Right lung (tissue), 10 donors: Measurements from ENCODE around the gene ABCC12. TPM values are rescaled to one million over a fixed set of nuclear protein-coding genes. Genes with fewer than 3 reads are reported as not detected.
"Not testable (repeated sequence)": the region's sequence is repeated elsewhere in the genome, so short reads cannot be mapped to it uniquely, and the experiment has no call there.

Experiments used
- DNase-seq, 2 donors: peaks; one replicate each; pipeline ENCODE4 v3.0.0-alpha.2; 2013
- long read RNA-seq, 8 donors: transcript quantifications; one replicate each; lab custom pipeline, GENCODE V29; 2026
- polyA plus RNA-seq, 5 donors: library from polyadenylated mRNA; unstranded; fragments of 120-200 nt; gene quantifications; one replicate each; pipeline versions ENCODE4 v1.2.1 to v1.2.3, GENCODE V29; 2013; ENCODE audit warnings: inconsistent platforms in 1 of 5, low replicate concordance in 1 of 5; ENCODE audit not compliant: insufficient read length in 5 of 5, insufficient read depth in 1 of 5

Gene ABCC12
- polyA plus RNA-seq, result under 1 TPM; 0.13 to 0.22 (median 0.18) TPM
- long read RNA-seq, donor 1, result 0 reads
- long read RNA-seq, donor 2, result 0 reads
- long read RNA-seq, donor 3, result 0 reads
- long read RNA-seq, donor 4, result 0 reads
- long read RNA-seq, donor 5, result 0 reads
- long read RNA-seq, donor 6, result 0 reads
- long read RNA-seq, donor 7, result 0 reads
- long read RNA-seq, donor 8, result 0 reads

DNA sequence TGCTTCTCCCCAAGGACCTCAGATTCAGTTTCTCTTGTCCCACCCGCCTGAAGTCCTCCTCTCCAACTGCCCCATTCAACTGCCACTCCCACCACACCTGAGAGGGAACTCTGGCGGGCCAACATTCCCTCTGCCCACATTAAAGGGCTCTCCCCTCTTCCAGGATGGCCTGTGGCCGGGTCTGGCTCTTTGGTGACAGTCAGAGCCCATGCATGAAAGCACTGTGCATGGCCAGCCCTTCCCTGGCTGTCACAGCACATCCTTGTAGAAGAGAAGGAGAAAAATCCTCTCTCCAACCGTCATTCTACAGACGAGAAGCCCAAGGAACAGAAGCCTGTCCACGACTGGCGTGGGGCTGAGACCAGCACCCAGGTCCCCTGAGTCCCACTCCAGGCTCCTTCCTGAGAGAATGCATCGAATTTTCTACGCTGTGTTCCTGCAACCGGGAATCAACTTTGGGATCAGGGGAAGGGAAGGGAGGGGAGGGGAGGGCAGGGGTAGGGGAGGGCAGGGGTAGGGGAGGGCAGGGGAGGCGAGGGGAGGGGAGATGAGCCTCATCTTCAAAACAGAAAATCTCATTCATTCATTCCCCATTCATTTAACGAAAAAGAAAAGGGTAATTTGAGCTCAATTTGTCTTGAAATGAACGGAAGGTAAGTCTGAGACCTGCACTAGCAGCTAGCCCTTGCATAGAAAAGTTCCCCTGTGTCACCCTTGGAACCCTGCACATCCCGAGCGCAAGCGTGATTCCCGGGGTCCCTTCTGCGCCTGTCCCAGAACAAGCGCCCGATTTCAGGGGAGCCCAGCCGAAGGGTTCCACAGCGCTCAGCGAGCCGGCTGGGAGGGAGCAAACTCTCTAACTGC, at the start of gene ABCC12:
Gene ABCC12 (minus strand): TSS at position 68 of the 864 bp plus-strand sequence. CDS start 9,569 bp downstream, outside the sequence.
- no peak for DNase-seq

DNA sequence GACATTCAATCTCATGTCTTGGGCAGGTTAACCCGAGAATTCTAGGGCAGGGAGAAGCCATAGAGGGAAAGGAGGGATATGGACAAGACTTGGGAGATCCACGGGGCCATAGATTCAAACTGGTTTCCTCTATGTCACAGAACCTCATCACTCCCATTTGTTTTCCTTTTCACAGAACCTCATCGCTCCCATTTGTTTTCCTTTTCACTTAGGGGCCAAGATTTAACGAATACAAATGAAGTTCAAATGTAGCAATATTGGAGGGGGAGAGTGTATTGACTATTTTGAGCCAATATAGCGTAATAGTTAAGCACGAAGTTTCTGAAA, 49.0 kb upstream of the ABCC12 start:
- DNase-seq, result no peak

DNA sequence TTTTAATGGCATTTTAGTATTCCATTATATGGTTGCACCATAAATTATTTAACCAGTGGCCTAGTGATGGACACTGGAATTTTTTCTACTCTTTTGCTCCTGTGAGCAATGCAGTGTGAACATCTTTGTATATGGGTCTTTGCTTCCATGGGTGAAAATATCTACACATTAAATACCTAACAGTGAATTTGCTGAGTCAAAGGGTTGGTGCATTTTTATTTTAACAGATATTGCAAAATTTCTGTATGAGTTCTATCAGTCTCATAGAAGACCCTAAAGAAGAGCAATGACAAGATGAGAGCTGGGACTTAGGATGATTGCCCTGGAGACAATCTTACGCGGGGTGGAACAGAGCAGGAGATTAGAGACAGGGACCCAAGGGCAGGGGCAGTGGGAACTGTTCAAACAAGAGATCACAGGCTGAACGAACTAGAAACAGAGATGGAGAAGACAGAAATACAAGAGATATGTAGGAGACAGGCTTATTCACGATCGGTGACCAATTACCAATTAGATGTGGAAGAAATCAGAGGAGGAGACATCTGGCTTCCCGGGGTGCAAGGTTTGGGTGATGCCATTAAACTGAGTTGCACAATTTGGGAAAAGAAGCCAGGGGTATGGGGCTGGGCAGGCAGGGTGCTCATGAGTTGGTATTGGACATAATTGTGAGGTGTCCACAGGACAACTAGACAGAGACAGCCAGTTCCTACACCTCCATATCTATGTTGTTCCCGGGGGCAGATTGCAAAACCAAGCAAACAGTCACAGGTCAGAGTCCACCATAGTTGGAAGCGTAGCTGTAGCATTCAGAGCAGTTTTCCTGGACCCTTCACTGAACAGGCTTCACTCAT, 48.4 kb upstream of the ABCC12 start:
- DNase-seq, result no peak

DNA sequence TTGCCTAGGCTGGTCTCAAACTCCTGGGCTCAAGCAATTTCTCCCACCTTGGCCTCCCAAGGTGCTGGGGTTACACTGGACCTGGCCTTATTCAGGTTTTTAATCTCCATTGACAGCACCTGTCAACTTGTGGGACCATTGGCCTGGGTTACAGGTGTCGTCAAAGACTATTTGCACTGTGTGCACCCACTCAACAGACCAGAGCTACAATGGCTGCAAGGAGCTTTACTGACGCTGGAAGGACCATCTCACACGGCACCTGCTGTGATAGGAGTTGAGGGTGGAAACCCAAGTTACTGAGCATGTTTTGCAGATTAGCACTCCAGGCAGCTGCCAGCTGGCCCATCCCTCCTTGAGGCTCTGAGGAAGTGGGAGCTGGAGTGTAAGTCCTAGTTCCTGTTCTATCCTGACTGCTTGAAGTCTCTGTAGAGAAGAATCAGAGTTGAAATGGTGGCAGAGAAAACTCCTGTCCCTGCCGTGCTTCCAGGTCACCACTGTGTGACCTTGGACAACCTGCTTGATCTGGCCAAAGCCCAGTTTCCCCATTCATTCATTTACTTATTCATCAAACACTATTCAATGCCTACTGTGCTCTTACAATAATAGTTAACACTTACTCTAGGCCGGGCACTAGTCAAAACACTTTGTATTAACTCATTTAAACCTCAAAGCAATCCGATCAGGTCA, 45.9 kb upstream of the ABCC12 start:
- no peak for DNase-seq

DNA sequence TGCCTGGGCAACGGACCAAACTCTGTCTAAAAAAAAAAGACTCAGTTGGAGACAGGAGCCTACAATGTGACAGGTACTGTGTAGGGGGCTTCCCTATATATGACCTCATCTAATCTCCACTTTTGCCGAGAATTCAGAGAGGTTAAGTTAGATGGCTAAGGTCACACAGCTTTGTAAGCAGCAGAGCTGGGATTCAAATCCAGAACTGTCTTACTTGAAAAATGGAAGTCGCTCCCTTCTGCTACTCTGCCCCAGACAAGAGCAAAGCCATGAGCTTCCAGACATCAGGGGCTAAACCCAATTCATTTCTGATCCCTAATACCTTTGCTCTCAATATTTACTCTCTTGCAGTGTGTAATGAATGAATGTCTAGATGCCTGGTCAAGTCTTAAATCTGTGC, 41.5 kb upstream of the ABCC12 start:
- DNase-seq, result no peak

DNA sequence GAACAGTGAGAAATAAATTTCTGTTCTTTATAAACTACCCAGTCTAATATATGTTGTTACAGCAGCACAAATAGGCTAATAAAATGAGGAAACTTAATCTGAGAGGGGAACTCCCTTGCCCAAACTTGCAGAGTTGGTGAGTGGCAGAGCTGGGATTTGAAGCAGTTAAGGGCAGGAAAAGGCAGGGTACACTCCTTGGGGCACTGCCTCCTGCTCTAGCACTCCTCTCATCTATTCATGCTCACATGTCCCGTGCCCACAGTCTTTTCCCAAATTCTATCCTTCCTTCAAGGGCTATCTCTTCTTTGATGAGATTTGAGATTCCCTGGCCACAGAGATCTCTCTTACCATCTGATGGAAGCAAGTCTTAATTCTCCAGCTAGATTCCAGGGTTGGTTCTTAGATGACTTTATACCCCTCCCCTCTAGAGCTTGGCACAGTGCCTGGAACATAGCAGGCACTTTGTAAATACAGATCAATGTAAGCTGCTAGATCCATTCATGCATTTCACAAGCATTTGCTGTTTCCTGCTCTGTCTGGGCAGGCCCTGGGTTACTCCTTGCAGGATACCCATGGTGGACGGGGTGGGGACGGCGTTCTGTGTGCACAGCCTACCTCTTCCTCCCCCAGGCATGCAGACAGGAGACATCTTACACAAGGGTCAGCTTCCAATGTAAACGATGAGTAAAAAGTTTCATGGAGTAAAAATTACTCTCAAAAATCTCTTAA, 39.2 kb upstream of the ABCC12 start:
- DNase-seq, result peak; percentile 43 to 61

DNA sequence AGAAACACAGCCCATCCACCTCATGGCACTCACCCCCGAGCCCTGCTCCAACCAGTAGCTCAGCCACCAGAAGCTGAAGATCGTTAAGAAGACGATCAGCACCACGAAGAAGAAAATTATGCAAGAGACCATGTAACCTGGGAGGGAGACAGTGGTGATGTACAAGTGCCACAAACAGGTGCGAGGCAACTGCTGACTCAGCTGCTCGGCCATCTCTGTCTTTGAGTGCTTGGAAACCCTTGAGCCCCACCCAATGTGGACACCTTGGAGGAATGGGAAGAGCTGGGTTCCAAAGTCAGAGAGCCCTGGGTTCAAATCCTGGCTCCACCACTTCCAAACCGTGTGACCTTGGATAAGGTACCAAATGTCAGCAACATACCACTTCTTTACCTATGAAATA, 38.1 kb upstream of the ABCC12 start:
- no peak for DNase-seq

DNA sequence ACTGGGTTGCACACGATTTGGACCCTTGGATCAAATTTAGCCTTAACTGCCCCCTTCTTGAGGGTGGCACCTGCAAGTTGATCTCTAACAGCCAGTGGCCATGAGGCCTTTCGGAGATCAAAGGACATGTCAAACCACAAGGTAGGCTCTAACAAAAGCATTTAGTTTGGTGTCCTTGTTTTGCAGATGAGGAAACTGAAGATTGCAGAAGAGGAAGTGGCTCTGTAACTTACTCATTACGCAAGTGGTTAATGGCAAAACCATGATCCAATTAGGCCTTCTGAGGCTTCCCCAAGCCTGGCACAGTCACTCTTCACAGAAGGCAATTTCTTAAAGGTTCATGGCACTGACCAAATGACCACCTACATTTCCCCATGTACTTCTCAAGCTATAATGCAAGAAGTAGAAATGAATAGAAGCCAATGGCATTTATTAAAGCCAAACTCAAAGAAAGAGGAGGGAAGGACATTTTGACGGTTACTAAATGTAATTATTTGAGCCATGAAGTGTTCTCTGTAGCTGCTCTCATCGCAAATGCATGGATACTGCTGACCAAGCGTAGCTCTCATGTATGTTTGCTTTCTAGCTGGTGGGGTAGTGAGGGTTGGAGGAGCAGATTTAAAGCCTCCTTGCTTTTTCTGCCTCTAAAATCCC, 32.8 kb upstream of the ABCC12 start:
- DNase-seq, result no peak

DNA sequence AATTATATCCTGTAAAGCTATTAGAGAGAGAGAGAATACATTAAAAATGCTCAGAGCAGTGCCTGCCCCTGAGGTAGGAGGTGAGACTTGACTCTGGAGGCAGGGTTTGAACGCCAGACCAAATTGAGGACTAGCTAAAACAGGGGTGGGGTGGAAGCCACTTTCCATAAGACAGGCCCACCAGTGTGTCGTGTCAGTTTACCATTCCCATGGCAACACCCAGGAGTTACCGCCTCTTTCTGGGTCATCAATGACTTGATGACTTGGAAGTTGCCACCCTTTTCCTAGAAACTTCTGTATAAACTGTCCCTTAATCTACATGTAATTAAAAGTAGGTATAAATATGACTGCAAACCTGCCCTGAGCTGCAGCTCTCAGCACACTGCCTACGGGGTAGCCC, 32.0 kb upstream of the ABCC12 start:
- no peak for DNase-seq

DNA sequence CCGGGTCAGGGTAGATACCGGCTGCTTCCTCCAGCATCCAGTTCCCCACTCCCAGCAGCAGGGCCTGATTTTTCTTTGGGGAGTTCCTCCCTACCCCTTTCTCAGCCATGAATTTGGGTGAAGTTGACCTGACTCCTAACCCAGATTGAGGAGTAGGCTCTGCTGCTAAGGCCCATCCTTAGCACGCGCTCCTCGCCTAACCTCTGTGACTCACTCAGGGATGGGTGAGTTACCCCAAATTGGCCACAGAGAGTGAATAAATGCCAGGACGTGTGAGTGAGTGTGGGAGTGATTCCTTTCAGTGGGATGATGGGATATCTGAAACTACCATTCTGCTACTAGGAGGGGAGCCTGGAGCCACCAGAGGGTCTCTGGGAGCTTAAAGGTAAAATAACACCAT, 28.9 kb upstream of the ABCC12 start:
- no peak for DNase-seq

DNA sequence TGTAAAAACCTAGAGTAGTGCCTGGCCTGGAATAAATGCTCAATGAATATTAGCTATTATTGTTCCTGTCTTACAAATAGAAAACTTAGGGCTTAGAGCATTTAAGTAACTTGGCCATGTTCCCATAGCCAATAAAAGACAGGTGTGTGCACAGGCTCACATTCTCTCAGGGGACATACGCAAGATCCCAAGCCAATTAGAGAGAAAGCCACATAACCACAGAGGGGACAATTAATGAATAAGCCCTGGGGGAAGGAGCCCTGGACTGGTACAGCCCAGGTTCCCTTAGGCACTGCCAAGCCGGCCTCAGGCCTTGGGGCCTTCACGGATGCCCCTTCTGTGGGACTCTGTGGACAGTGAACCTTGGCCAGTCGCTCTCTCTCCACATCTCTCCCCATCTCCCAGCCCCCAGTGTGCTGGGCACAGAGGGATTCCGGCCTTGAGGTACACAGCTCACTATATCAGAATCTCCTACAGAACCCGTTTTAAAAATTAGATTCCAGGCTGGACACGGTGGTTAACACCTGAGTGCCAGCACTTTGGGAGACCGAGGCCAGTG, 27.3 kb upstream of the ABCC12 start:
- DNase-seq, result no peak

DNA sequence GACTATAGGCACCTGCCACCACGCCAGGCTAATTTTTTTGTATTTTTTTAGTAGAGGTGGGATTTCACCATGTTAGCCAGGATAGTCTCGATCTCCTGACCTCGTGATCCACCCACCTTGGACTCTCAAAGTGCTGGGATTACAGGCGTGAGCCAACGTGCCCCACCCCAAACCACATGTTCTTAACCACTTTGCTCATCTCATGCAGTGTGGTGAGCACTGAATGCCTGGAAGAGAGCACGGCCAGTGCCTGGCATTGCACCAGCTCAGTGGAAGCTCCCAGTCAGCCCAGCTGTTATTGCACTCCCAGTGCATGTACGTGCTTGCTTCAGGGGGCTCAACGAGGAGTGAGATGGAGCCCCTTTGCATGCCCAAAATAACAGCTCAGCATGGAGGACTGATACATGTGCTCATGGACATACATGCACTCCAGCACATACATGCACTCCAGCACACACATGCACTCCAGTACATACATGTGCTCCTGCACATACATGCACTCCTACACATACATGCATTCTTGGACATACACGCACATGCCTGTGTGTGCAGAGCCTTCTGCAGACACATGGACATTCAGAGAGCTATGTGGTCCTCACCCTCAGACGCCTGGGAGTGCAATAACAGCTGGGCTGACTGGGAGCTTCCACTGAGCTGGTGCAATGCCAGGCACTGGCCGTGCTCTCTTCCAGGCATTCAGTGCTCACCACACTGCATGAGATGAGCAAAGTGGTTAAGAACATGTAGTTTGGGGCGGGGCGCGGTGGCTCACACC, 26.1 kb upstream of the ABCC12 start:
- not testable (repeated sequence) for DNase-seq

DNA sequence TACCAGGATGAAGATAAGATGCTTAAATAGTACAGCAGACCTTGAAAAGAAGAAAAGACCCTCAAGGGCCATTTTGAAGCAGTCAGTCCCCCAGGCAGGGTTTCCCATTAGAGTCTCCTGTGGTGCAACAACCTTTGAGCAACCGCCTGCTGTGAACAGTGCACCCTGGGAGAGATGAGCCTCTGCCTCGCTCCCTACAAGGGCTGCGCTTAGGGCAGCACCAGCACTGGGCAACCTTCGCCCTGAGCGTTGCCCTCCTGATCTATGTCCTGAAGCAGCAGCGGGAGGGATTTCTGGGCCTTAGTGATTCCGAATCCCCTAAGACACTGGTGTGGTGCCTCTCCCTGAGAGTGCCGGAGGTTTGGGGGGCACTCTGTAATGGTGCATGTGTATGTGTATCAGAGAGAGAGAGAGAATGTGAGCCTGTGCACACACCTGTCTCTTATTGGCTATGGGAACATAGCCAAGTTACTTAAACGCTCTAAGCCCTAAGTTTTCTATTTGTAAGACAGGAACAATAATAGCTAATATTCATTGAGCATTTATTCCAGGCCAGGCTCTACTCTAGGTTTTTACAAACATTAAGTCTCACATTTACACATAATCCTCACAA, 25.2 kb upstream of the ABCC12 start:
- DNase-seq, result no peak

DNA sequence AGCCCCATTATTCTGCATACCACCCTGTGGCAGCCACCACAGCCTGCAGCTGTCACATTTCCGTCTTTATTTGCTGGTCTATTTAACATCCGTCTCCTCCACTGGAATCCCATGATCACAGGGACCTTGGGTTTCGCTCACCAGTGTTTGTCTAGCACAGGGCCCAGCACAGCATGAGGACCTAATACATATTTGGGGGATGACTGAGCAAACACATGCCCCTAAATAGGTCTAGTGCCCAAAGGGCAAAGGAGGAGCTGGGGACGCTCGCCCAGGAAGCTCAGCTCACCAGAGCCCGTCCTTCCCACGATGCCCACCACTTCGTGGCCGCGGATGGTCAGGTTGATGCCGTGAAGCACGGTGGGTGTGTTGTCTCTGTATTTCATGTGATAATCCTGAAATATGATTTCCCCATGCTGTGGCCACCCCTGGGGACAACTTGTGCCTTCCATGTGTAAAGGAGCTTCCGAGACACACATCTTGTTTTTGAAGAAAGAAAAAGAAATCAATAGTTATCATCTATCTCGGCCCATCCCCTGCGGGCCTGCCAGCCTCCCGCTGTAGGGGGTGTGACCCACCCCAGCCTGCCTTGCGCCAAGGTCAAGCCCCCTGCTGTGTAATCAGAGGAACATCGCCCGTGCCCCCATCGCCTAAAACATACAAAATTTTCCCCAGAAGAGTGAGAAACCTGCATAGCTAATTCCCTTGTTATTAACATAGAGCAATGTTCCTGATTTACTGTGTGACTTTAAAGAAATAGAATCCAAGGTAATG, 21.0 kb upstream of the ABCC12 start:
- no peak for DNase-seq

DNA sequence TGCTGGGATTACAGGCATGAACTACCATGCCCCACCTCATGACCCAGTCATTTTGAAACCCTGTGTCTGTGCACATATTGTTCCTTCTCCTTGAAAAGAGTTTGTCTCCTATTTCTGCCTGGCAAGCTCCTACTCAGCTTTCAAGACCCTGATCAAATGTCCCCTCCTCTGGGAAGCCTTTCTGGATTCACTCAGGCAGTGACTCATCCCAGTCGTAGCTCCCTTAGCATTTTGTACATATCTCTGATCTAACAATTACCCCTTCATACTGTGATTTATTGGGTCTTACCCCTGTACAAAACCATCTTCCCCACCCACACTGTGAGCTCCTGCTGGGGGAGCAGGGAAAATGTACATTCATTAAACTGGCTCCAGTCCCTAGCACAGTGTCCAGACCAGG, 18.1 kb upstream of the ABCC12 start:
- DNase-seq, result no peak

DNA sequence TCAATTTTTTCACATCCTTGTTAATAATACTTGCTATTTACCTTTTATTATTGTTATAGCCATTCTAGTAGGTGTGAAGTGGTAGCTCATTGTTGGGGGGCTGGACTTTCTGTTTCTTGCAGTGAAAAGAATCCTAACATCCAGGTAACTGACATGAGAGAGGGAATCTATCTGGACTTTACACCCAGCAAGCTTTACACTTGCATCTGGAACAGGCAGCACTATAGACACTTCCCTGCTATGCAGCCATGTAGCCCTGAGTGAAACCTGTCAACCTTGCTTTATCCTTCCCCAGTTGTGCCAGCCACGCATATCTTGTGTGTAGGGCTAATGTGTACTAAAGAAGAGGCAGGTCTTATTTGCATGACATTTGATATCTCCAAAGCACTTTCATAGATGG, 16.9 kb upstream of the ABCC12 start:
- no peak for DNase-seq

DNA sequence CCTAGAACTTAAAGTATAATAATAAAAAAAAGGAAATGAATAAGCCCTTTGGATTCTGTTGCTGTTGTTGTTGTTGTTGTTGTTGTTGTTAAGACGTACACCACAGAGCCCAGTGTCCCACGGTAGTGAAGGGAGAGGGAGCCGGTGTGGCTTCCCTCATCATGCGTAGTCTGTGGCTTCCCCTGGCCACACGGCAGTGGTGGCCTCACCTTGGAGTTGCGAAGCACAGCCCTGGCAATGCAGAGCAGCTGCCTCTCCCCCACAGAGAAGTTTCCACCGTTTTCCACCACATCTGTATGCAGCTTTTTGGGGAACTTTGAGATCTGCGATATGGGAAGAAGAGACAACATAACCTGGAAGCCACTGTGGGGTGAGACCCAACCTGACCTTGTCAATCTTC, 14.1 kb upstream of the ABCC12 start:
- DNase-seq, result no peak

DNA sequence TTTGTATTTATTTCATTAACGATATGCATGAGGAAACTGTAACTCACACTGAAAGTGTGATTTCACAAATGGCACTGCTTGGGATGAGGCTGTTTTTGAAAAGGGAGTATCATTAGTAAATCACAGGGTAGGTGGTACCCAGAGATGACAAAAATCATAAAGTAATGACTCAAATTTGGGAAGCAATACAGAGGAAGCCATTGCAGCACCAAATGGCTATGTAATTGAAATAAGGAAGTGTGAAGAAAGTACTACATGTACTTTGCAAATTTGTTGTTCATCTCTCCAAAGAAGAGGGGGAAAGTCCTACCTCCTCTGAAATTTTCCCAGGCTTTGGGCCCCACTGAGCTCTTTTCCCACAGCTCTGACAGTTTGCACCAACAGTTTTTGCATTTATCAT, 12.3 kb upstream of the ABCC12 start:
- no peak for DNase-seq
